IMR-90 (cell line): ENCODE data around the gene GNAI1. TPM values are rescaled to one million over a fixed set of nuclear protein-coding genes. Genes with fewer than 3 reads are reported as not detected.

Experiments
- ATAC-seq: fragments of 200-7000 bp; cut with Tn5 transposase; 2 replicates; pipeline ENCODE4 v1.9.1; 2020; ENCODE audit warnings: low read depth, mild to moderate bottlenecking, moderate library complexity
- BruUV-seq: library from RNA; stranded (reverse); fragments of 400-500 nt; replicated peaks from 2 replicates; lab custom pipeline; 2021; lab: Mats Ljungman, UMichigan
- CTCF ChIA-PET: fragments of 300-600 bp; formaldehyde crosslinking; extraction: SDS; loops from one replicate; lab custom pipeline; 2021; ENCODE audit warnings: antibody characterized with exemption; lab: Yijun Ruan, JAX
- POLR2A ChIA-PET: fragments of 300-600 bp; sonication (Branson Sonifier 250); formaldehyde crosslinking; loops from one replicate; lab custom pipeline; 2022; ENCODE audit warnings: antibody characterized with exemption; ENCODE audit not compliant: unreplicated experiment; lab: Charles Lee
- DNase-seq: peaks from one replicate; pipeline ENCODE4 v3.0.0; 2013
- H2AFZ ChIP-seq: replicated peaks from 2 replicates; pipeline ENCODE3; 2013; ENCODE audit warnings: low read length, mild to moderate bottlenecking; ENCODE audit not compliant: poor library complexity
- H2AK5ac ChIP-seq: 2 replicates; pipeline ENCODE4 v1.6.1; 2013; ENCODE audit warnings: low read depth, low read length, inconsistent platforms
- H2AK9ac ChIP-seq: replicated peaks from 2 replicates; pipeline ENCODE3; 2013; ENCODE audit warnings: mild to moderate bottlenecking, low read depth, low read length, moderate library complexity; ENCODE audit not compliant: poor library complexity
- H2BK120ac ChIP-seq: 2 replicates; pipeline ENCODE4 v1.6.1; 2013; ENCODE audit warnings: low read depth, low read length, inconsistent platforms
- H2BK15ac ChIP-seq: 3 replicates; pipeline ENCODE4 v1.6.1; 2013; ENCODE audit warnings: low read depth, low read length, inconsistent platforms
- H2BK20ac ChIP-seq: 2 replicates; pipeline ENCODE4 v1.6.1; 2013; ENCODE audit warnings: low read depth, mild to moderate bottlenecking, inconsistent platforms, low read length, moderate library complexity
- H2BK5ac ChIP-seq: 2 replicates; pipeline ENCODE4 v1.6.1; 2013; ENCODE audit warnings: mild to moderate bottlenecking, low read depth, low read length, inconsistent platforms; ENCODE audit not compliant: poor library complexity, severe bottlenecking
- H3K14ac ChIP-seq: replicated peaks from 2 replicates; pipeline ENCODE4 v1.6.1; 2013; ENCODE audit warnings: low read depth, low read length, inconsistent platforms
- H3K18ac ChIP-seq: 2 replicates; pipeline ENCODE4 v1.6.1; 2013; ENCODE audit warnings: low read depth, low read length, control low read depth
- H3K23ac ChIP-seq: 2 replicates; pipeline ENCODE4 v1.6.1; 2013; ENCODE audit warnings: low read depth, low read length, inconsistent platforms
- H3K27ac ChIP-seq: 2 replicates; pipeline ENCODE4 v1.5.1; 2013; ENCODE audit warnings: mild to moderate bottlenecking, control low read depth, low read length; ENCODE audit not compliant: insufficient read depth
- H3K27me3 ChIP-seq: 2 replicates; pipeline ENCODE4 v1.6.1; 2013; ENCODE audit warnings: low read length; ENCODE audit not compliant: control insufficient read depth, insufficient read depth
- H3K36me3 ChIP-seq: 2 replicates; pipeline ENCODE4 v1.6.1; 2013; ENCODE audit warnings: low read length, mixed read lengths; ENCODE audit not compliant: control insufficient read depth, insufficient read depth
- H3K4ac ChIP-seq: 2 replicates; pipeline ENCODE4 v1.6.1; 2013; ENCODE audit warnings: low read depth, low read length, inconsistent platforms
- H3K4me1 ChIP-seq: 2 replicates; pipeline ENCODE4 v1.6.1; 2013; ENCODE audit warnings: low read length, mixed read lengths; ENCODE audit not compliant: control insufficient read depth, insufficient read depth
- H3K4me2 ChIP-seq: 2 replicates; pipeline ENCODE4 v1.6.1; 2013; ENCODE audit warnings: low read depth, mild to moderate bottlenecking, control low read depth, low read length, moderate library complexity
- H3K4me3 ChIP-seq: 2 replicates; pipeline ENCODE4 v1.5.1; 2013; ENCODE audit warnings: low read depth, mild to moderate bottlenecking, control low read depth, low read length, moderate library complexity; ENCODE audit not compliant: insufficient read depth
- H3K56ac ChIP-seq: 2 replicates; pipeline ENCODE4 v1.6.1; 2013; ENCODE audit warnings: low read length, inconsistent platforms; ENCODE audit not compliant: insufficient read depth; ENCODE audit errors: extremely low read depth
- H3K79me1 ChIP-seq, 2 experiments: 2 replicates each; pipeline ENCODE4 v1.6.1; 2013; ENCODE audit warnings: low read length in 2 of 2, inconsistent platforms in 1 of 2, low read depth in 1 of 2
- H3K9ac ChIP-seq: 2 replicates; pipeline ENCODE4 v1.6.1; 2013; ENCODE audit warnings: low read depth, low read length, control low read depth
- H3K9me1 ChIP-seq: 2 replicates; pipeline ENCODE4 v1.6.1; 2013; ENCODE audit warnings: low read length, inconsistent platforms; ENCODE audit not compliant: insufficient read depth
- H3K9me3 ChIP-seq: 2 replicates; pipeline ENCODE4 v1.6.1; 2013; ENCODE audit warnings: low read length; ENCODE audit not compliant: control insufficient read depth, insufficient read depth
- H4K20me1 ChIP-seq: 2 replicates; pipeline ENCODE4 v1.6.1; 2013; ENCODE audit warnings: low read length, inconsistent platforms; ENCODE audit not compliant: insufficient read depth
- H4K5ac ChIP-seq: 2 replicates; pipeline ENCODE4 v1.6.1; 2013; ENCODE audit warnings: mild to moderate bottlenecking, low read depth, low read length, control low read depth
- H4K8ac ChIP-seq, 2 experiments: 2 replicates each; pipeline ENCODE4 v1.6.1; 2013; ENCODE audit warnings: low read depth in 2 of 2, low read length in 2 of 2, control low read depth in 1 of 2, inconsistent platforms in 1 of 2
- H4K91ac ChIP-seq: 2 replicates; pipeline ENCODE4 v1.6.1; 2013; ENCODE audit warnings: low read depth, low read length, inconsistent platforms; ENCODE audit not compliant: insufficient read depth
- BHLHE40 ChIP-seq: fragments of 150-350 bp; IDR thresholded peaks from 2 replicates; pipeline ENCODE4 v1.6.1; 2016; ENCODE audit warnings: mild to moderate bottlenecking, low read depth, low read length
- CEBPB ChIP-seq: IDR thresholded peaks from 2 replicates; pipeline ENCODE4 v1.6.1; 2012; ENCODE audit warnings: low read depth, low read length, improper control_type of control experiment
- CHD1 ChIP-seq: IDR thresholded peaks from 2 replicates; pipeline ENCODE4 v1.6.1; 2012; ENCODE audit warnings: low read depth, low read length, improper control_type of control experiment
- ELK1 ChIP-seq: fragments of 150-350 bp; IDR thresholded peaks from 2 replicates; pipeline ENCODE4 v1.6.1; 2016; ENCODE audit warnings: low read depth, mild to moderate bottlenecking, low read length, moderate library complexity, borderline replicate concordance
- FOS ChIP-seq: fragments of 150-350 bp; IDR thresholded peaks from 2 replicates; pipeline ENCODE4 v1.6.1; 2016; ENCODE audit warnings: low read depth, low read length
- MAFK ChIP-seq: IDR thresholded peaks from 2 replicates; pipeline ENCODE4 v1.6.1; 2012; ENCODE audit warnings: low read depth, low read length, improper control_type of control experiment
- MAZ ChIP-seq: IDR thresholded peaks from 2 replicates; pipeline ENCODE4 v1.6.1; 2012; ENCODE audit warnings: low read depth, mild to moderate bottlenecking, low read length, improper control_type of control experiment, moderate library complexity, borderline replicate concordance
- MXI1 ChIP-seq: IDR thresholded peaks from 2 replicates; pipeline ENCODE4 v1.6.1; 2012; ENCODE audit warnings: low read depth, mild to moderate bottlenecking, low read length, moderate library complexity, borderline replicate concordance
- NFE2L2 ChIP-seq: fragments of 150-350 bp; IDR thresholded peaks from 2 replicates; pipeline ENCODE4 v1.6.1; 2016; ENCODE audit warnings: low read depth, mild to moderate bottlenecking, low read length
- POLR2A ChIP-seq: IDR thresholded peaks from 2 replicates; pipeline ENCODE4 v1.6.1; 2012; ENCODE audit warnings: mild to moderate bottlenecking, low read depth, low read length
- RAD21 ChIP-seq: IDR thresholded peaks from 2 replicates; pipeline ENCODE4 v1.6.1; 2012; ENCODE audit warnings: low read length, improper control_type of control experiment
- RCOR1 ChIP-seq: IDR thresholded peaks from 2 replicates; pipeline ENCODE4 v1.6.1; 2012; ENCODE audit warnings: mild to moderate bottlenecking, low read length, improper control_type of control experiment; ENCODE audit not compliant: insufficient replicate concordance
- SMC3 ChIP-seq: fragments of 150-350 bp; IDR thresholded peaks from 2 replicates; pipeline ENCODE4 v1.6.1; 2016; ENCODE audit warnings: low read depth, mild to moderate bottlenecking, antibody characterized with exemption, low read length, moderate library complexity
- USF2 ChIP-seq: fragments of 150-350 bp; IDR thresholded peaks from 2 replicates; pipeline ENCODE4 v1.6.1; 2017; ENCODE audit warnings: mild to moderate bottlenecking, antibody characterized with exemption, low read length, low read depth
- WGBS, 2 experiments: methylation state at CpG; one replicate each; pipeline versions ENCODE4 v1.1.5 to v1.1.7; 2013; ENCODE audit warnings: missing lambda C conversion rate in 2 of 2; ENCODE audit not compliant: insufficient read length in 1 of 2; ENCODE audit errors: extremely low coverage in 2 of 2; 5-methylcytosine and 5-hydroxymethylcytosine counted together
- dilution Hi-C: fragments of 300-500 bp; cut with HindIII; formaldehyde crosslinking; loops from one replicate; pipeline ENCODE4 v1.14.3; 2018; ENCODE audit warnings: low sequenced_read_pairs; ENCODE audit not compliant: unreplicated experiment
- in situ Hi-C: fragments of 300-500 bp; cut with MboI; formaldehyde crosslinking; loops from 3 replicates; pipeline ENCODE4 v1.14.3; 2019; ENCODE audit warnings: low sequenced_read_pairs, inconsistent platforms, mixed read lengths
- intact Hi-C: fragments of 100-400 bp; cut with micrococcal nuclease; formaldehyde crosslinking; loops from 2 replicates; pipeline ENCODE4 v1.10.0; 2022
- polyA plus RNA-seq, 3 experiments: library from polyadenylated mRNA; depleted of rRNA; stranded (reverse); fragments of >200 nt; gene quantifications; 2 replicates each; pipeline ENCODE4 v1.2.3, GENCODE V29; 2012; ENCODE audit warnings: low replicate concordance in 1 of 3
- total RNA-seq: library from RNA; depleted of rRNA; stranded (reverse); fragments of >200 nt; gene quantifications from 2 replicates; pipeline ENCODE4 v1.2.3, GENCODE V29; 2012
- TF ChIP-seq, protein P1 (sequence below): conservative IDR thresholded peaks from 2 replicates; pipeline ENCODE4 v1.5.1; 2012; ENCODE audit warnings: mild to moderate bottlenecking, low read depth, low read length, improper control_type of control experiment

GNAI1 gene
- total and polyA plus RNA-seq, 2 of the 4 experiments (the other 2 are of a cell fraction): 21.1 to 26.5 TPM

- H3K23ac ChIP-seq: no peak overlapping the region
- in situ Hi-C loops (no loop called here), intact Hi-C loops (no loop called here), dilution Hi-C loops (no loop called here)
- no peak overlapping the region for H3K4me2 ChIP-seq
- no peak overlapping the region for H3K14ac ChIP-seq
- no peak overlapping the region for H4K91ac ChIP-seq
- H2AK9ac ChIP-seq: no peak overlapping the region
- no TSS peak for BruUV-seq
- H3K27ac ChIP-seq: no peak overlapping the region
- no peak overlapping the region for H2AK5ac ChIP-seq
- no peak overlapping the region for H3K4ac ChIP-seq
- H2AFZ ChIP-seq: no peak overlapping the region
- no peak overlapping the region for H2BK20ac ChIP-seq
- ATAC-seq: no peak
- no peak overlapping the region for H3K9ac ChIP-seq
- H3K4me3 ChIP-seq: no peak overlapping the region
- ChIA-PET POLR2A (no interaction called here), CTCF (no interaction called here)
- H2BK5ac ChIP-seq: no peak overlapping the region
- H4K5ac ChIP-seq: no peak overlapping the region
- no peak overlapping the region for H4K8ac ChIP-seq
- H2BK120ac ChIP-seq: no peak overlapping the region
- no peaks in the 10 kb centered on the region for H3K79me1 ChIP-seq
- H4K20me1 ChIP-seq: no peaks in the 10 kb centered on the region
- no peaks in the 10 kb centered on the region; the same call in 1 of the 2 replicates for H3K27me3 ChIP-seq
- no peaks in the 10 kb centered on the region for H3K4me1 ChIP-seq
- H3K36me3 ChIP-seq: no peaks in the 10 kb centered on the region
- no peak for DNase-seq
- H3K9me3 ChIP-seq: no peaks in the 10 kb centered on the region
- 100% methylated on average over 2 of the region's 5 CpGs; no CpG with 5 or more reads in 1 of the 2 experiments for WGBS, 2 experiments
- H3K9me1 ChIP-seq: no peaks in the 10 kb centered on the region; the same call in 1 of the 2 replicates
- H2BK15ac ChIP-seq: no peak overlapping the region
- no peak overlapping the region for H3K56ac ChIP-seq
- no peak overlapping the region for H3K18ac ChIP-seq
- TF ChIP-seq USF2 (no peak), FOS (no peak), MAFK (no peak), MXI1 (no peak), CEBPB (no peak), RAD21 (no peak), RCOR1 (no peak), MAZ (no peak), SMC3 (no peak), NFE2L2 (no peak), CHD1 (no peak), POLR2A (no peak), BHLHE40 (no peak), ELK1 (no peak)
- TF ChIP-seq, protein P1, sequence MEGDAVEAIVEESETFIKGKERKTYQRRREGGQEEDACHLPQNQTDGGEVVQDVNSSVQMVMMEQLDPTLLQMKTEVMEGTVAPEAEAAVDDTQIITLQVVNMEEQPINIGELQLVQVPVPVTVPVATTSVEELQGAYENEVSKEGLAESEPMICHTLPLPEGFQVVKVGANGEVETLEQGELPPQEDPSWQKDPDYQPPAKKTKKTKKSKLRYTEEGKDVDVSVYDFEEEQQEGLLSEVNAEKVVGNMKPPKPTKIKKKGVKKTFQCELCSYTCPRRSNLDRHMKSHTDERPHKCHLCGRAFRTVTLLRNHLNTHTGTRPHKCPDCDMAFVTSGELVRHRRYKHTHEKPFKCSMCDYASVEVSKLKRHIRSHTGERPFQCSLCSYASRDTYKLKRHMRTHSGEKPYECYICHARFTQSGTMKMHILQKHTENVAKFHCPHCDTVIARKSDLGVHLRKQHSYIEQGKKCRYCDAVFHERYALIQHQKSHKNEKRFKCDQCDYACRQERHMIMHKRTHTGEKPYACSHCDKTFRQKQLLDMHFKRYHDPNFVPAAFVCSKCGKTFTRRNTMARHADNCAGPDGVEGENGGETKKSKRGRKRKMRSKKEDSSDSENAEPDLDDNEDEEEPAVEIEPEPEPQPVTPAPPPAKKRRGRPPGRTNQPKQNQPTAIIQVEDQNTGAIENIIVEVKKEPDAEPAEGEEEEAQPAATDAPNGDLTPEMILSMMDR: no peak
Measured at GRCh38 chr7:80110376-80110775, 24.3 kb upstream of the GNAI1 start.
